ENCODE results near the gene MUC6.
A peak's percentile ranks its signal among the peaks of the same experiment; 100 is the strongest.

Gene MUC6

GRCh38 chr11:1075341-1075911 is 38.9 kb upstream of the MUC6 start:
- ChIA-PET CTCF (interaction anchor here (1.1 kb wide), 1 partner anchor 24 kb away, joined by 3 read pairs; no protein-coding TSS in a partner anchor), POLR2A (no interaction called here)
- H3K36me3 ChIP-seq (ENCODE audit: control insufficient read depth in 2 of 2, insufficient read depth in 1 of 2, low read length in 2 of 2) = no peaks in the 10 kb centered on the region
- no peak overlapping the region for H3K27ac ChIP-seq (ENCODE audit: extremely low read depth, low read depth, low read length)
- no peaks in the 10 kb centered on the region for H3K9me3 ChIP-seq (ENCODE audit: control insufficient read depth, insufficient read depth, low read depth, low read length)
- TF ChIP-seq HIC1 (tag by site-specific recombination; IDR thresholded peaks at IDR 0.05) = no peak
- TF ChIP-seq ZNF692 (tag by site-specific recombination; IDR thresholded peaks at IDR 0.05) = no peak
- TF ChIP-seq GLI4 (tag by site-specific recombination; IDR thresholded peaks at IDR 0.05) = no peak
- no peak for TF ChIP-seq HOXC10 (CRISPR knock-in tag; IDR thresholded peaks at IDR 0.05)
- TF ChIP-seq RBAK (tag by site-specific recombination; IDR thresholded peaks at IDR 0.05) = no peak
- no peak for TF ChIP-seq ZNF211 (tag by site-specific recombination; IDR thresholded peaks at IDR 0.05; ENCODE audit: low read depth)
- no peak for TF ChIP-seq ZBTB8A (tag by site-specific recombination; IDR thresholded peaks at IDR 0.05)
- no peak overlapping the region for H3K4me3 ChIP-seq (ENCODE audit: low read depth, low read length)
- no peaks in the 10 kb centered on the region for H3K4me1 ChIP-seq (ENCODE audit: control insufficient read depth, insufficient read depth, low read length)

GRCh38 chr11:1074244-1075221 is 38.0 kb upstream of the MUC6 start, which contains the start of gene MUC2:
TSS of gene MUC2 (plus strand) at chr11:1074874.
- POLR2A ChIA-PET = no interaction called here
- H3K27ac ChIP-seq (ENCODE audit: extremely low read depth, low read depth, low read length) = no peak within 1 kb of the TSS
- H3K36me3 ChIP-seq (ENCODE audit: control insufficient read depth in 2 of 2, insufficient read depth in 1 of 2, low read length in 2 of 2) = no peaks in the 10 kb centered on the region
- CTCF ChIA-PET = interaction anchor here (1.1 kb wide), 1 partner anchor 23 kb away, joined by 3 read pairs; no protein-coding TSS in a partner anchor
- H3K4me3 ChIP-seq (ENCODE audit: low read depth, low read length) = no peak within 1 kb of the TSS
- TF ChIP-seq GLIS2 (tag by site-specific recombination; IDR thresholded peaks at IDR 0.05) (no peak), ZIC2 (tag by site-specific recombination; IDR thresholded peaks at IDR 0.05) (peak; percentile 65), GLIS1 (tag by site-specific recombination; IDR thresholded peaks at IDR 0.05) (peak; percentile 55), ZFHX2 (tag by site-specific recombination; conservative IDR thresholded peaks at IDR 0.05) (peak; percentile 37; the same call in 1 of the 2 replicates), ZNF169 (tag by site-specific recombination; IDR thresholded peaks at IDR 0.05) (no peak), EGR2 (tag by site-specific recombination; IDR thresholded peaks at IDR 0.05; ENCODE audit: low read depth) (peak; percentile 38; the same call in 1 of the 2 replicates)
- no peaks in the 10 kb centered on the region for H3K9me3 ChIP-seq (ENCODE audit: control insufficient read depth, insufficient read depth, low read depth, low read length)
- H3K4me1 ChIP-seq (ENCODE audit: control insufficient read depth, insufficient read depth, low read length) = no peaks in the 10 kb centered on the region

GRCh38 chr11:1073851-1074243 is 37.3 kb upstream of the MUC6 start:
- Histone ChIP-seq H3K4me3 (ENCODE audit: low read depth, low read length) (no peak overlapping the region), H3K9me3 (ENCODE audit: control insufficient read depth, insufficient read depth, low read depth, low read length) (no peaks in the 10 kb centered on the region), H3K36me3 (ENCODE audit: control insufficient read depth in 2 of 2, insufficient read depth in 1 of 2, low read length in 2 of 2) (no peaks in the 10 kb centered on the region), H3K4me1 (ENCODE audit: control insufficient read depth, insufficient read depth, low read length) (no peaks in the 10 kb centered on the region), H3K27ac (ENCODE audit: extremely low read depth, low read depth, low read length) (no peak overlapping the region)
- POLR2A ChIA-PET = no interaction called here
- CTCF ChIA-PET = no interaction called here
- TF ChIP-seq GLI4 (tag by site-specific recombination; IDR thresholded peaks at IDR 0.05) (no peak), ZNF623 (tag by site-specific recombination; IDR thresholded peaks at IDR 0.05) (no peak), ZNF664 (tag by site-specific recombination; IDR thresholded peaks at IDR 0.05) (no peak), ZEB2 (tag by site-specific recombination; IDR thresholded peaks at IDR 0.05) (no peak), ZNF571 (tag by site-specific recombination; IDR thresholded peaks at IDR 0.05) (no peak), ZSCAN23 (tag by site-specific recombination; IDR thresholded peaks at IDR 0.05) (no peak), SCRT2 (tag by site-specific recombination; IDR thresholded peaks at IDR 0.05) (no peak), ZNF518A (tag by site-specific recombination; conservative IDR thresholded peaks at IDR 0.05; ENCODE audit: low read depth) (no peak)
